Head of caudate nucleus (tissue), 42 donors: ENCODE measurements around the gene C4orf50.

Experiments used
- DNase-seq, 42 donors: peaks; one replicate each; pipeline versions ENCODE4 v3.0.0 to v3.0.0-alpha.2; 2020 to 2021; ENCODE audit warnings: mixed read lengths in 7 of 42
- intact Hi-C: fragments of 100-400 bp; cut with DNase I; formaldehyde crosslinking; loops from one replicate; pipeline ENCODE4 v1.15.0; 2022

Gene C4orf50

GRCh38 chr4:6046526-6047129 lies 28.4 kb upstream of the C4orf50 start:
- intact Hi-C loops, result no loop called here
- no peak for DNase-seq

- intact Hi-C loops, result no loop called here
- DNase-seq, result no peak
Measured at GRCh38 chr4:6044805-6045204, 26.6 kb upstream of the C4orf50 start.

GRCh38 chr4:6044276-6044675 lies 26.0 kb upstream of the C4orf50 start:
- intact Hi-C loops, result no loop called here

GRCh38 chr4:6043843-6044242 lies 25.6 kb upstream of the C4orf50 start:
- intact Hi-C loops, result no loop called here
- DNase-seq, result no peak

More at GRCh38 chr4:6044276-6044675, 26.0 kb upstream of the C4orf50 start:
- DNase-seq, result no peak

GRCh38 chr4:6043188-6043587 lies 25.0 kb upstream of the C4orf50 start:
- intact Hi-C loops, result no loop called here
- DNase-seq, result no peak

GRCh38 chr4:6042293-6043063 lies 24.2 kb upstream of the C4orf50 start:
- no peak for DNase-seq
- intact Hi-C loops, result no loop called here

GRCh38 chr4:6041800-6042199 lies 23.6 kb upstream of the C4orf50 start:
- intact Hi-C loops, result no loop called here

GRCh38 chr4:6038711-6039110 lies 20.5 kb upstream of the C4orf50 start:
- no peak for DNase-seq

More at GRCh38 chr4:6041800-6042199, 23.6 kb upstream of the C4orf50 start:
- DNase-seq, result no peak

GRCh38 chr4:6035786-6036185 lies 17.6 kb upstream of the C4orf50 start:
- intact Hi-C loops, result no loop called here
- no peak for DNase-seq

More at GRCh38 chr4:6038711-6039110, 20.5 kb upstream of the C4orf50 start:
- intact Hi-C loops, result no loop called here

GRCh38 chr4:6033381-6033780 lies 15.2 kb upstream of the C4orf50 start:
- no peak for DNase-seq
- intact Hi-C loops, result no loop called here

GRCh38 chr4:6032249-6033244 lies 14.3 kb upstream of the C4orf50 start:
- DNase-seq, result peak in 22 of 42 donors; percentile 13 to 77 (median 46)
- intact Hi-C loops, result no loop called here

GRCh38 chr4:6031846-6032245 lies 13.6 kb upstream of the C4orf50 start:
- intact Hi-C loops, result no loop called here
- peak in 3 of 42 donors; percentile 25 to 63 (median 34) for DNase-seq

- intact Hi-C loops, result no loop called here
- DNase-seq, result no peak
Measured at GRCh38 chr4:6030679-6031078, 12.4 kb upstream of the C4orf50 start.

GRCh38 chr4:6029254-6029653 lies 11.0 kb upstream of the C4orf50 start:
- DNase-seq, result no peak
- intact Hi-C loops, result no loop called here

GRCh38 chr4:6028168-6028567 lies 9.9 kb upstream of the C4orf50 start:
- DNase-seq, result no peak
- intact Hi-C loops, result no loop called here

GRCh38 chr4:6027392-6027791 lies 9.2 kb upstream of the C4orf50 start:
- intact Hi-C loops, result no loop called here
- no peak for DNase-seq

GRCh38 chr4:6024313-6024960 lies 6.2 kb upstream of the C4orf50 start:
- DNase-seq, result no peak
- intact Hi-C loops, result no loop called here

- intact Hi-C loops, result no loop called here
- no peak for DNase-seq
Measured at GRCh38 chr4:6023731-6024130, 5.5 kb upstream of the C4orf50 start.

- DNase-seq, result no peak
- intact Hi-C loops, result no loop called here
Measured at GRCh38 chr4:6022607-6023288, 4.5 kb upstream of the C4orf50 start.
